ENCODE data around the gene COX7A1. TPM values are rescaled to one million over a fixed set of nuclear protein-coding genes. Genes with fewer than 3 reads are reported as not detected.

The COX7A1 gene
- total RNA-seq, 1 experiment from 2014 or later, result 0.70 TPM

DNA sequence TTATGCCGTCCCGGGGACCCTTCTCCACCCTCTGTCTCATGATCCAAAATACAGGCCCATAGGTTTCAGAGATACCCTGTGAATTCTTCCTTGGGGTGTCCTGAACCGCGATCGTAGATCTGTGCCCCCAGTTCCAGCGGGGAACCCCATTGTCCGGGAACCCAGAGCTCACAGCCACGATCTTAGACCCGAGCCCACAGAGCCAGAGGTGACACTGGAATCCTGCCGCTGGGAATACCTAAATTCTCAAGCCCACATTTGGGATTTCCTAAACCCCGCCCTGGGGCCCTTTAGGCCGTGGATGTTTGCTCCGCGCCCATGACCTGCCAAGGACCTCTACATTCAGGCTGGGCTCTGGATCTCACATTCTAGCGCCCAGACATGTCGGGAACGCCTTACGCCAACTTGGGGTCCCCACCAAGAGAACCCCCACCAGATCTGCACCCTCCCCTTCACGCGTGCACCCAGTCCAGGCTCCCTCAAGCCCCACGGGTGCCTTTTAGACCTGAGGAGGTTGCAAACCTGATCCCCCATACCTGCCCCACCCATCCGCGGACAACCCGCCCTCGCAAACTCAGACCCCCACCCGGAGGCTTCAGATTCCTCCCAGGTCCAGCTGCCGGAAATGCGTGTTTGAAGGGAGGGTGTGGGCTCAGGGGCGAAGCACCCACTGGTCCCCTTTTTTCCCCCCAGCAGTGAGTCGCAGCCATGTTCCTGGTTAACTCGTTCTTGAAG, 11.8 kb downstream of the COX7A1 start (continued):
- TF ChIP-seq ZBTB43 (CRISPR knock-in tag; IDR thresholded peaks at IDR 0.05), result 0 out of 2 replicates have a peak, but pooled peaks have one; percentile 2
- no peak for TF ChIP-seq ZNF219 (CRISPR knock-in tag; IDR thresholded peaks at IDR 0.05; ENCODE audit: borderline replicate concordance)
- TF ChIP-seq, protein P1, sequence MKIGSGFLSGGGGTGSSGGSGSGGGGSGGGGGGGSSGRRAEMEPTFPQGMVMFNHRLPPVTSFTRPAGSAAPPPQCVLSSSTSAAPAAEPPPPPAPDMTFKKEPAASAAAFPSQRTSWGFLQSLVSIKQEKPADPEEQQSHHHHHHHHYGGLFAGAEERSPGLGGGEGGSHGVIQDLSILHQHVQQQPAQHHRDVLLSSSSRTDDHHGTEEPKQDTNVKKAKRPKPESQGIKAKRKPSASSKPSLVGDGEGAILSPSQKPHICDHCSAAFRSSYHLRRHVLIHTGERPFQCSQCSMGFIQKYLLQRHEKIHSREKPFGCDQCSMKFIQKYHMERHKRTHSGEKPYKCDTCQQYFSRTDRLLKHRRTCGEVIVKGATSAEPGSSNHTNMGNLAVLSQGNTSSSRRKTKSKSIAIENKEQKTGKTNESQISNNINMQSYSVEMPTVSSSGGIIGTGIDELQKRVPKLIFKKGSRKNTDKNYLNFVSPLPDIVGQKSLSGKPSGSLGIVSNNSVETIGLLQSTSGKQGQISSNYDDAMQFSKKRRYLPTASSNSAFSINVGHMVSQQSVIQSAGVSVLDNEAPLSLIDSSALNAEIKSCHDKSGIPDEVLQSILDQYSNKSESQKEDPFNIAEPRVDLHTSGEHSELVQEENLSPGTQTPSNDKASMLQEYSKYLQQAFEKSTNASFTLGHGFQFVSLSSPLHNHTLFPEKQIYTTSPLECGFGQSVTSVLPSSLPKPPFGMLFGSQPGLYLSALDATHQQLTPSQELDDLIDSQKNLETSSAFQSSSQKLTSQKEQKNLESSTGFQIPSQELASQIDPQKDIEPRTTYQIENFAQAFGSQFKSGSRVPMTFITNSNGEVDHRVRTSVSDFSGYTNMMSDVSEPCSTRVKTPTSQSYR (CRISPR knock-in tag; IDR thresholded peaks at IDR 0.05), result no peak
- TF ChIP-seq TEAD1 (CRISPR knock-in tag; IDR thresholded peaks at IDR 0.05), result 0 out of 2 replicates have a peak, but pooled peaks have one; percentile 10
- no peak for TF ChIP-seq SMAD3 (CRISPR knock-in tag; IDR thresholded peaks at IDR 0.05; ENCODE audit: borderline replicate concordance)
- TF ChIP-seq, protein P2, sequence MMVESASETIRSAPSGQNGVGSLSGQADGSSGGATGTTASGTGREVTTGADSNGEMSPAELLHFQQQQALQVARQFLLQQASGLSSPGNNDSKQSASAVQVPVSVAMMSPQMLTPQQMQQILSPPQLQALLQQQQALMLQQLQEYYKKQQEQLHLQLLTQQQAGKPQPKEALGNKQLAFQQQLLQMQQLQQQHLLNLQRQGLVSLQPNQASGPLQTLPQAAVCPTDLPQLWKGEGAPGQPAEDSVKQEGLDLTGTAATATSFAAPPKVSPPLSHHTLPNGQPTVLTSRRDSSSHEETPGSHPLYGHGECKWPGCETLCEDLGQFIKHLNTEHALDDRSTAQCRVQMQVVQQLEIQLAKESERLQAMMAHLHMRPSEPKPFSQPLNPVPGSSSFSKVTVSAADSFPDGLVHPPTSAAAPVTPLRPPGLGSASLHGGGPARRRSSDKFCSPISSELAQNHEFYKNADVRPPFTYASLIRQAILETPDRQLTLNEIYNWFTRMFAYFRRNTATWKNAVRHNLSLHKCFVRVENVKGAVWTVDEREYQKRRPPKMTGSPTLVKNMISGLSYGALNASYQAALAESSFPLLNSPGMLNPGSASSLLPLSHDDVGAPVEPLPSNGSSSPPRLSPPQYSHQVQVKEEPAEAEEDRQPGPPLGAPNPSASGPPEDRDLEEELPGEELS (CRISPR knock-in tag; IDR thresholded peaks at IDR 0.05), result peak; percentile 35; the same call in 1 of the 2 replicates
- no peak for TF ChIP-seq ATF6 (CRISPR knock-in tag; IDR thresholded peaks at IDR 0.05)
- no peak for TF ChIP-seq ZSCAN18 (CRISPR knock-in tag; IDR thresholded peaks at IDR 0.05)
- no peak for TF ChIP-seq FOXJ3 (CRISPR knock-in tag; IDR thresholded peaks at IDR 0.05; ENCODE audit: borderline replicate concordance)
- no peak for TF ChIP-seq AR (CRISPR knock-in tag; IDR thresholded peaks at IDR 0.05)
- TF ChIP-seq, protein P3, sequence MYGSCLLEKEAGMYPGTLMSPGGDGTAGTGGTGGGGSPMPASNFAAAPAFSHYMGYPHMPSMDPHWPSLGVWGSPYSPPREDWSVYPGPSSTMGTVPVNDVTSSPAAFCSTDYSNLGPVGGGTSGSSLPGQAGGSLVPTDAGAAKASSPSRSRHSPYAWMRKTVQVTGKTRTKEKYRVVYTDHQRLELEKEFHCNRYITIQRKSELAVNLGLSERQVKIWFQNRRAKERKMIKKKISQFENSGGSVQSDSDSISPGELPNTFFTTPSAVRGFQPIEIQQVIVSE (CRISPR knock-in tag; IDR thresholded peaks at IDR 0.05; ENCODE audit: borderline replicate concordance), result no peak
- TF ChIP-seq, protein P4, sequence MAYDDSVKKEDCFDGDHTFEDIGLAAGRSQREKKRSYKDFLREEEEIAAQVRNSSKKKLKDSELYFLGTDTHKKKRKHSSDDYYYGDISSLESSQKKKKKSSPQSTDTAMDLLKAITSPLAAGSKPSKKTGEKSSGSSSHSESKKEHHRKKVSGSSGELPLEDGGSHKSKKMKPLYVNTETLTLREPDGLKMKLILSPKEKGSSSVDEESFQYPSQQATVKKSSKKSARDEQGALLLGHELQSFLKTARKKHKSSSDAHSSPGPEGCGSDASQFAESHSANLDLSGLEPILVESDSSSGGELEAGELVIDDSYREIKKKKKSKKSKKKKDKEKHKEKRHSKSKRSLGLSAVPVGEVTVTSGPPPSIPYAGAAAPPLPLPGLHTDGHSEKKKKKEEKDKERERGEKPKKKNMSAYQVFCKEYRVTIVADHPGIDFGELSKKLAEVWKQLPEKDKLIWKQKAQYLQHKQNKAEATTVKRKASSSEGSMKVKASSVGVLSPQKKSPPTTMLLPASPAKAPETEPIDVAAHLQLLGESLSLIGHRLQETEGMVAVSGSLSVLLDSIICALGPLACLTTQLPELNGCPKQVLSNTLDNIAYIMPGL (CRISPR knock-in tag; IDR thresholded peaks at IDR 0.05), result no peak
- TF ChIP-seq GABPB1 (CRISPR knock-in tag; IDR thresholded peaks at IDR 0.05), result no peak
- no peak for TF ChIP-seq CREM (CRISPR knock-in tag; IDR thresholded peaks at IDR 0.05)
- TF ChIP-seq MYBL2 (CRISPR knock-in tag; IDR thresholded peaks at IDR 0.05), result no peak
